Effector memory CD8-positive, alpha-beta T cell (primary cell): ENCODE measurements around the gene XIRP1.

Experiments
- ATAC-seq: fragments of 150-1000 bp; cut with Tn5 transposase; replicated peaks from 2 replicates; pipeline ENCODE4 v1.10.0; 2021; ENCODE audit warnings: mild to moderate bottlenecking, moderate library complexity
- DNase-seq, 3 experiments: peaks; one replicate each; pipeline ENCODE4 v3.0.0; 2021
- H3K27ac Mint-ChIP-seq, 2 donors: one replicate each; pipeline ENCODE4 v1.8.0; 2022; ENCODE audit warnings: mild to moderate bottlenecking in 2 of 2, mixed read lengths in 2 of 2, moderate library complexity in 2 of 2
- H3K27me3 Mint-ChIP-seq, 2 donors: one replicate each; pipeline ENCODE4 v1.8.0; 2022; ENCODE audit warnings: mixed read lengths in 2 of 2
- H3K36me3 Mint-ChIP-seq: one replicate; pipeline ENCODE4 v1.8.0; 2022; ENCODE audit warnings: mild to moderate bottlenecking, moderate library complexity, mixed read lengths; ENCODE audit not compliant: insufficient read depth
- H3K4me1 Mint-ChIP-seq, 2 donors: one replicate each; pipeline ENCODE4 v1.8.0; 2022; ENCODE audit warnings: low read depth in 2 of 2, mixed read lengths in 2 of 2
- H3K4me3 Mint-ChIP-seq, 2 donors: one replicate each; pipeline ENCODE4 v1.8.0; 2022; ENCODE audit warnings: mild to moderate bottlenecking in 2 of 2, mixed read lengths in 2 of 2, moderate library complexity in 2 of 2
- H3K9me3 Mint-ChIP-seq, 2 donors: one replicate each; pipeline ENCODE4 v1.8.0; 2022; ENCODE audit warnings: mixed read lengths in 2 of 2

The XIRP1 gene

DNA sequence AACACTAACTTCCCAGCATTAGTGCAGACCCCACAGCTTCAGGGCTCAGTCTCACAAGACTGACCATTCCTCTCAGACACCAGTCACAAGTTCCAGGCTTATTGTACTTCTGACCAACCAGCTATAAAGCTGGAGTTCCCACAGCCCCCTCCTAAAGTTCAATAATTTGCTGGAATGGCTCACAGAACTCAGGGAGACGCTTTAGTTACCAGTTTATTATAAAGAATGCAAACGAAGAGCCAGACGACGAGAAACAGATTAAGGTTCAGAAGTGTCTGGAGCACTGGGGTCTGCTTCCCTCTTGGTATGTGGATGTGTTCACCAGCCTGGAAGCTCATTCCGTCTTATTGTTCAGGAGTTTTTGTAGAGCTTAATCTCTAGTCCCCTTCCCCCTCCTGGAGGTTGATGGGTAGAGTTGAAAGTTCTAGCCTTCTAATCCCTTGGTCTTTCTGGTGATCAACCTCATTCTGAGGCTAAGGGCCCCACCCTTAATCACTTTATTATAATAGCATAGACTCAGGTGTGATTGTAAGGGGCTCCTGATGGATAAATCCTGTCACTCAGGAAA, 34.2 kb downstream of the XIRP1 start:
- no peak overlapping the region for H3K4me3 Mint-ChIP-seq
- H3K4me1 Mint-ChIP-seq, result peaks cover 0 to 3% of the 10 kb centered on the region in 2 donors
- no peaks in the 10 kb centered on the region for H3K9me3 Mint-ChIP-seq
- H3K27me3 Mint-ChIP-seq, result peaks cover 0 to 3% of the 10 kb centered on the region in 2 donors
- no peak for ATAC-seq
- DNase-seq, result no peak
- H3K27ac Mint-ChIP-seq, result no peak overlapping the region
- H3K36me3 Mint-ChIP-seq, result peaks cover 11% of the 10 kb centered on the region

DNA sequence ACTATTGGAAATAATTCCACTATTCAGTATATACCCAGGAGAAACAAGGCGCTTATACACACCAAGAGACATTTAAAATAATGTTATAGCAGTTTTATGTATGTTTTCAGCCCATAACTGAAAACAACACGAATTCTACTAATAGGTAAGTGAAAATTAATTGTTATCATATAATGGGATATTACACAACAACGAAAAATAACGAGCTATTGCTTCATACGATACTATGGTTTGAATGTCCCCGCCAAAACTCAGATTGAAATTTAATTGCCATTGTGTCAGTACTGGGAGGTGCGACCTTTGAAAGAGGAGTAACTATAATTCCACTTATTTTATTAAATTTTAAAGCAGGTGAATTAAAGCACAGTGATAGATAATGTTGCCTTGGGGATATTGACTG, 35.0 kb downstream of the XIRP1 start:
- H3K9me3 Mint-ChIP-seq, result no peaks in the 10 kb centered on the region
- peaks cover 18% of the 10 kb centered on the region for H3K36me3 Mint-ChIP-seq
- no peaks in the 10 kb centered on the region for H3K27me3 Mint-ChIP-seq
- DNase-seq (no peak), ATAC-seq (no peak)
- peaks cover 4 to 7% of the 10 kb centered on the region in 2 donors for H3K4me1 Mint-ChIP-seq
- H3K27ac Mint-ChIP-seq, result no peak overlapping the region
- H3K4me3 Mint-ChIP-seq, result no peak overlapping the region

DNA sequence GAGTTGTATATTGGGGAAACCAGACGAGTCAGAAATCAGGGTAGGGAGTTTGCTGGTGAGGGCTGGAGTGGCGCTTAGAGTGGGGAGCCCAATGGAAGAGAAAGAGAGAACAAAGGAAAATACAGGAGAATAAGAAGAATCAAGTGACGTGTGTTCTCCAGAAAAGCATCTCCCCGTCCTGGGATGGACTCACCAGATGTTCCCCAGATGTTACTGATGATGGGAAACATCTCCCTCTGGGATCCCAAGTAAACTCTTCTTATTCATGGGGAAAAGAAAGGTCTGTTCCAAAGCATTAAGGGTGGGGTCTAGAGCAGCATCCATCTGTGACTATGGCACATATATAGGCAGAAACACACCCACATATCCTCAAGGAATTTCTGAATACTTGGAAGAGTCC, 36.0 kb downstream of the XIRP1 start:
- Mint-ChIP-seq H3K27me3 (no peaks in the 10 kb centered on the region), H3K36me3 (peaks cover 27% of the 10 kb centered on the region), H3K4me3 (no peak overlapping the region), H3K27ac (no peak overlapping the region), H3K9me3 (no peaks in the 10 kb centered on the region), H3K4me1 (peaks cover 13 to 16% of the 10 kb centered on the region in 2 donors)
- ATAC-seq (no peak), DNase-seq (no peak)

DNA sequence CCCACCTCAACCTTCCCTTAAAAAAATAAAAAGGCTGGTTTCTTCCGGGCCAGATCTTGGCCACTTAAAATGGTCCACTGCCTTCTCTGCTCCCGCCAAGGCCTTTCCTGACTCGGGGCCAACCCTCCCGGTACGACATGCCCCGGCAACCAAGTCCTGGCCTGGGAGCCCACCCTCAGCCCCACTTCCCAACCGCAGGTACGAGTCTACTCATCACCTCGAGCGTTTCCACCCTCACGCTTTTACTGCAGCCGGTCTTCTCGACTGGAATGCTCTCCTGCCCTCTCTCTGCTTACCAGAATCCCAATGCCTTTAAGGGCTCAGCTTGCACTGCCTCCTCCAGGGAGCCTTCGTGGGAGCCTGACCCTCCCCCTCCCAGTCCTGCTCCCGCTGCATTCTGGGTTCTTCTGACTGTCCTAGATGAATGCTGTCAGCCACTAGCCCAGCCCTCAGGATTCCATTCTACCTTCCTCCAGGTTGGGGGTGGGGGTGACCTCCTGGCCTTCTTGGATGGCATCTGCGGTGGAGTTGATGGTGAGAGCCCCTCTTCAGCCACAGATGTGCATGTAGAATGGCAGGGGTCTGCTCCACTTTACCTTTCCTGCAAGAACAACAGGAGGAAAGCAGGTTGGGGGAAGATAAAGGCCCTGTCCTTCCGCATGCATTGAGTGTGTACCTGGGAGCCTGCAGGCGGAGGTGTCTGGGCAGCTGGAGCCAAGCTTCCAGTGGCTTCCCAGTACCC, 37.9 kb downstream of the XIRP1 start:
- ATAC-seq, result no peak
- Mint-ChIP-seq H3K27me3 (no peaks in the 10 kb centered on the region), H3K4me3 (peak overlapping the region; percentile 73 to 86), H3K36me3 (peaks cover 46% of the 10 kb centered on the region), H3K27ac (peak overlapping the region; percentile 93 to 95), H3K9me3 (no peaks in the 10 kb centered on the region), H3K4me1 (peaks cover 29 to 35% of the 10 kb centered on the region in 2 donors)
- no peak for DNase-seq

DNA sequence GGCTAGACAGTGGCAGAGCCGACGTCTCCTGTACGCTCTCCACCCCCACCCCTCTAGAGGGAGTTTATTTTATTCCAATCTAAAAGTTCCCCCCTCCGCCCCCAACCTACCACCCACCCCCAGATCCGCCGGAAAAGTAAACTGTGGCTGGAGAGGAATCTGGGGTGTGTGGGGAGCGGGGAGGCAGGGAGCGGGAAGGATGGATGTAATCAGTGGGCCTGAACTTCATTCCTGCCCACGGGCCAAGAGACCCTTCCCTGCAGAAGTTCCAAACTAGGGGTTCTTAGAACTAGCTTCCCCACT, 38.5 kb downstream of the XIRP1 start:
- DNase-seq, result no peak
- peak overlapping the region; percentile 93 to 95 for H3K27ac Mint-ChIP-seq
- H3K36me3 Mint-ChIP-seq, result peaks cover 51% of the 10 kb centered on the region
- H3K9me3 Mint-ChIP-seq, result no peaks in the 10 kb centered on the region
- H3K27me3 Mint-ChIP-seq, result no peaks in the 10 kb centered on the region
- ATAC-seq, result no peak
- peaks cover 34 to 40% of the 10 kb centered on the region in 2 donors for H3K4me1 Mint-ChIP-seq
- peak overlapping the region; percentile 73 to 86 for H3K4me3 Mint-ChIP-seq

DNA sequence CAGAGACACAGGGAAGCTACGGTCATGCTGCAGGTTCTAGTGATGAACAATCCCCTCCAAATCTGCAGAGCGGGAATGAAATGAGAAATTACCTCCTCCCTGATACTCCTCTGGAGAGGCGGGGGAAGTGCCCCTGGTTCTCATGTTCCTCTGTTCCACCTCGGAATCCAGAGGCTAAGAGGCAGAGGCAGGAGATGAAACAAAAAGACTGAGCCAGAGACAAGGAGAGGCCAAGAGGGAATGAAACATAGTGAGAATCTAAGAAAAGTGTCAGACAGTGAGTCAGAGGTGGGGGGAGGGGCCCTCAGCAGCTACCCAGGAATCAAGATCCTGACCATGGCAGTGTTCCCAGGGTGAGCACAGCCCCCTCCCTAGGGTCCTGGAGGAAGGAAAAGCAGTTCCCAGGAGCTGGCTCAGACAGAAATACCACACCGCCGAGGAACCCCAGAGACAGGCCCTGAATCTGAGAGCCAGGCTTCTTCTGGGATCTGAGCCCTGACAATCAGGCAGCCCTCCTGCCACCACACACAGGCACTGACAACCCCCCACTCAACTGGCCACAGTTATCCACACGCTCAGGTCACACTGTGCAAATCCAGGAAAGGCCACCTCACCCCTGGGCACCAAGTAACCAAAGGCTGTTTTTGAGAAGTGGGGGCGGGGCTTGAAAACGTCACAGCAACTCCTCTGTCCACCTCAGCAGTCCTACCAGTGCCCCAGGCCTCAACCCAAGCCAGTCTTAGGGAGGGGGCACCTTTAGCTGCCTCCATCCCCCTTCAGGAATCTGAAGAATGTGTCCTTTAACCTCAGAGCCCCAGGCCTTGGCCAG, 41.4 kb downstream of the XIRP1 start:
- peak in 1 of 3 experiments; percentile 57 for DNase-seq

DNA sequence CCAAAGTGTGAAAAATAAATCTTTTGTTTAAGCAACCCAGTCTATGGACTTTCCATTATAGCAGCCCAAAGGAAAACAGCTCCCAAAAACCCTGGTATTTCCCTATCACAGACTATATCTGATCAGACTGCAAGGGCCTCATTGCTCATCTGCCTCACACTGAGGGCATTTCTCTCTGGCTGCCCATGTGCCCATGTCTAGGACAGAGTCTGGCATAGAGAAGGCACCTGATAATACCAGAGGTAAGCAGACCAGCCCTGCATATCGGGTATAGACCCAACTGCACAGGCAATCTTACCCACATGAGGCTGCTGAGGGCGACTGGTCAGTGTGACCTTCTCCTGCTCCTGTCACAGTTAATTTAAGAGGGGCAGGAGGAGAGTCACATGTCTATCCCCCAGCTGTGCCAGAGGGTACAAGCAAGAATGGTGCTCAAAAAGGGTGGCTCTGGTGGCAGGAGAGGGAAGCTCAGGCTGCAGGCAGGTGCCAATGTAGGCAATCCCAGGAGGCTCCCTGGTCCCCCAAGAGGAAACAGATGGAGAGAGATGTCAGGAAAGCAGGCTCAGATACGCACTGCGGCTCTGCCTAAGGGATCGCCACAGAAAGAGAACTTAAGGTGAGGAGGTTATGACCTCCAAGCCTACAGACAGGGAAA, 42.1 kb downstream of the XIRP1 start:
- H3K36me3 Mint-ChIP-seq, result peaks cover 88% of the 10 kb centered on the region

More for the DNA sequence above, 41.4 kb downstream of the XIRP1 start:
- no peaks in the 10 kb centered on the region for H3K9me3 Mint-ChIP-seq
- ATAC-seq, result no peak
- H3K4me3 Mint-ChIP-seq, result peak overlapping the region; percentile 85 to 90
- peaks cover 62 to 68% of the 10 kb centered on the region in 2 donors for H3K4me1 Mint-ChIP-seq
- no peaks in the 10 kb centered on the region for H3K27me3 Mint-ChIP-seq
- H3K27ac Mint-ChIP-seq, result peak overlapping the region; percentile 94 to 98
- peaks cover 80% of the 10 kb centered on the region for H3K36me3 Mint-ChIP-seq

DNA sequence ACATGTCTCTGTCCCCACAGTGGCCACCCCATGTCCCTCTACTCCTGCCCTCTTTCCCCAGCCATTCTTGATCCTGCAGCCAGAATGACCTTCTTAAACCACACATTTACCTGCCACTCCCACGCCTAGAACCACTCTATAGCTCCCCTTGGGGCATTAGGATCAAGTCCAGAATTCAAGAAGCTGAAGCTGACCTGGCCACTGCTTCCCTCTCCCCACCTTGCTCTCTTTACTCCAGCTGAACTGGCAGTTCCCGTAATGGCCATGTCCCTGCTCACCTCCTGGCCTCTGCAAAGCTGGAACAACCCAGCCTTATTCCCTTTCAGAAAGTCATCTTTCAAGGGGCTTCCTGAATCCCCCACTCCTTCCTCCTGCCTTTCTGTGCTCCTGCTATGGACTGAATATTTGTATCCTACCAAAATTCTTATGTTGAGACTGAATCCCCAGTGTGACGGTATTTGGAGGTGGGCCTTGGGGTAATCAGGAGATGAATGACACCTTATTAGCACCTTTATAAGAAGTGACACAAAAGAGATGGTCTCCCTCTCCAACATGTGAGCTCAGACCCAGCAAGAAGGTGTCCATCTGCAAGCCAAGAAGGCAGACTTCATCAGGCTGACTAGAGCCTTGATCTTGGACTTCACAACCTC, 42.8 kb downstream of the XIRP1 start:
- peak overlapping the region; percentile 85 to 90 for H3K4me3 Mint-ChIP-seq
- H3K36me3 Mint-ChIP-seq, result peaks cover 92% of the 10 kb centered on the region
- ATAC-seq (no peak), DNase-seq (no peak)
- H3K9me3 Mint-ChIP-seq, result no peaks in the 10 kb centered on the region
- peaks cover 65 to 71% of the 10 kb centered on the region in 2 donors for H3K4me1 Mint-ChIP-seq
- peak overlapping the region; percentile 94 to 98 for H3K27ac Mint-ChIP-seq
- H3K27me3 Mint-ChIP-seq, result no peaks in the 10 kb centered on the region

More for the DNA sequence above, 42.1 kb downstream of the XIRP1 start:
- no peaks in the 10 kb centered on the region for H3K9me3 Mint-ChIP-seq
- H3K4me1 Mint-ChIP-seq, result peaks cover 65 to 71% of the 10 kb centered on the region in 2 donors
- ATAC-seq (no peak), DNase-seq (peak in 1 of 3 experiments; percentile 15)
- H3K27ac Mint-ChIP-seq, result peak overlapping the region; percentile 94 to 98
- H3K4me3 Mint-ChIP-seq, result peak overlapping the region; percentile 85 to 90
- H3K27me3 Mint-ChIP-seq, result no peaks in the 10 kb centered on the region

DNA sequence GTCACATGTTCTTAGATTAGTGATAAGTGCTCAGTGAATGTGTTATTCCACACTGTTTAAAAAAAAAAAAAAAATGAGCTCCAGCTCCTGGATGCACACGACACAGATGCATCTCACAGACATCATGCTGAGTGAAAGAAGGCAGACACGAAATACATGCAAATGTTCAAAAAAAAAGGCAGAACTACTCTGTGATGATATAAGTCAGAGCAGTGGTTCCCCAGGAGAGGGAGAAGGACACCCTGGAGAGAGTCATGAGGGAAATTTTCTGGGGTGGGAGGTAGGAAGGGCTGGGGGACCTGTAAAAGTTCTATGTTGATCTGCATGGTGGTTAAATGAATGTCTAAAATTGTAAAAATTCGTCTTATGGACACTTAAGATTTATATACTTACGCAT, 43.3 kb downstream of the XIRP1 start:
- Mint-ChIP-seq H3K27me3 (no peaks in the 10 kb centered on the region), H3K4me3 (peak overlapping the region; percentile 85 to 90), H3K36me3 (peaks cover 92% of the 10 kb centered on the region), H3K4me1 (peaks cover 65 to 71% of the 10 kb centered on the region in 2 donors), H3K9me3 (no peaks in the 10 kb centered on the region), H3K27ac (peak overlapping the region; percentile 94 to 95)
- ATAC-seq (no peak), DNase-seq (no peak)

DNA sequence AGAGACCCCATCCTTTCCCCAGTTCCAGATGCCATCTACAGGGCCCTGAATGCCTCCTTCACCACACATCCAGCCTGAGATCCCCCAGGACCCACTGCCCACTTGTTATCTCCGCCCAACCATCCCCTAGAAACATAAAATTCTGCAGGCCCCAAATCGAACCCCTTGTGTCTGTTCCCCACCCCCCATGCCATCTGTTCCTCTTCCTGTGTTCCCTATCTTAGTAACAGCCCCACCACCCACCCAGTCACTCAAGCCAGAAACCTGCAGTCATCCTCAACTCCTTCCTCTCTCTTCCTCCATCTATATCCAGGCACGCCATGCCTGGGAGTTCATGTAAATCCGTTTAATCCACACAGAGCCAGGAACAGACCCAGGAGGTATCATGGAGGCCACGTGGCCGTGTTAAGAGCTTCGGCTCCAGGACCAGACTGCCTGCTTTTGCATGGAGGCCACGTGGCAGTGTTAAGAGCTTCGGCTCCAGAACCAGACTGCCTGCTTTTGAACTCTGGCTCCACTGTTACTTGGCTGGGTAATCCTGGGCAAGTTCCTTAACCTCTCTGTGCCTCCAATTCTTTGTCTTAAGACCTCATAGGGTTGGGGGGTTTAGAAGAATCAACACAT, 43.8 kb downstream of the XIRP1 start:
- Mint-ChIP-seq H3K27me3 (no peaks in the 10 kb centered on the region), H3K4me1 (peaks cover 65 to 71% of the 10 kb centered on the region in 2 donors), H3K4me3 (peak overlapping the region; percentile 85 to 90), H3K36me3 (peaks cover 94% of the 10 kb centered on the region), H3K27ac (peak overlapping the region; percentile 94 to 95), H3K9me3 (no peaks in the 10 kb centered on the region)
- DNase-seq, result peak in 1 of 3 experiments; percentile 14
- ATAC-seq, result no peak

DNA sequence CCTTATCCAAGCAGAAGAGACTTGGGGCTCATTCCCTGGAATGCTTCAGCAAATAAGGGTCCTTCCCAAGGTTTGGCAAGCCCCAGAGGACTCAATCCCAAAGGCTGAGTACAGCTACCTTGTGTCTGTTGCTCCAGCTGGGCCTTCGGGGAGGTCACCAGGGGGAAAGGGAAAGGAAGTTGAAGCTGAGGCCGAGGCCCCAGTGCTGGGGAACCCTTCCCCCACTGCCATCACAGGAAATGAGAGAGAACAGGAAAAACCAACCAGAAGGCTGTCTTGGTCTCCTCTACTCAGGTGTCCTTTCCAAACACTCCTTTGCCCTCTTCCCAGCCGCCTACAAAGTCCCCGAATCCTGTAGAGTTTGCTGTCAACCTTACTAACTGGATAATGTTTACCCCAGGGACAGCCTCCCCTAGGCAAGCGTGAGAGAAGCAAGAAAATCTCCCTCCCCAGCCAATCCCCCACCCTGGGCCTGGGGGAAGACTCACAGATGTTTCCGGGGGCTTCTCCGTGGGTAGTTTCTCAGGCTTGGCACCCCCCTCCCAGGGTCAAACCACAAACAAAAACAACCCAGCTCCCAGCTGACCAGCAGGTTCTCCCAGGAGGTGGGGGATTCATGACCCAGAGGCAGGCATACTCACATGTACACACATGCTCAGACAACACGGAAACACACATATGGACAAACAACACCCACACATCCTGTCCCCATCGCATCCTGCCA, 44.5 kb downstream of the XIRP1 start:
- Mint-ChIP-seq H3K4me1 (peaks cover 65 to 72% of the 10 kb centered on the region in 2 donors), H3K27ac (peak overlapping the region; percentile 94 to 95), H3K36me3 (peaks cover 99% of the 10 kb centered on the region), H3K9me3 (no peaks in the 10 kb centered on the region), H3K27me3 (no peaks in the 10 kb centered on the region), H3K4me3 (peak overlapping the region; percentile 85 to 90)
- ATAC-seq, result peak; percentile 4
- peak in 1 of 3 experiments; percentile 24 for DNase-seq
